GM18526 (cell line): ENCODE results near the gene NBDY.

Source experiments
- POLR2A ChIP-seq: IDR thresholded peaks from 3 replicates; pipeline ENCODE4 v1.6.1; 2011; ENCODE audit not compliant: insufficient read length; ENCODE audit errors: extremely low read depth

Gene NBDY

DNA sequence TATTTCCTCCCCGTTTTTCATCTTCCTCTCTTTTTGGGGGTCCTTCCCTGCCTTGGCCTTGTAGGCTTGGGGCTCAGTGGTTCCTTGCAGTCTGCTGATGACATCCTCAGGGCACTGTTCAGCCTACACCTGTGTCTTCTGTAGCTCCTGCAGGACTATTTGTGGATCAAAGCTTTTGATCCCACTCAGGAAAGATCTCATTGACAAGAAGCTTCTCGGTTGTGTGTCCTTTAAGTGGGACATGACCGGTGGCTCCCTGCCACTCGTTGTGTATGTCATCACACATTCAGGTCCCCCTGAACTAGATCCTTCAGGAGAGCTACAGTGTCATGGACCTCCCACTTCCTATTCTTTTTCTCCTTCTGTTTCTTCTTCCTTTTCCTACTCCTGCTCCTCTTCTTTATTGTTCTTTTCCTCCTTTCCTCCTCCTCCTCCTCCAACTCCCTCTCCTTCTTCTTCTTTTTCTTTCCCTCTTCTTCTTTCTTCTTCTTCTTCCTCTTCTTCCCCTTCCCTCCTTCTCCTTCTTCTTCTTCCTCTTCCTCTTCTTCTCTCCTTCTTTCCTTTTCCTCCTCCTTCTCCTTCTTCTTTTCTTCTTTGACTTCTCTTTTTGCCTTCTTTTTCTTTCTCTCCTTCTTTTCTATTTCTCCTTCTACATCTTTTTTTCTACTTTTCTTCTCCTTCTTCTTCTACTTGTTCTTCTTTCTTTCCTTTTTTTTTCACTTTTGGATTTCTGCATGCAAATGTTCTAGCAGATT lies 67.8 kb downstream of the NBDY start:
- no peak for TF ChIP-seq POLR2A

DNA sequence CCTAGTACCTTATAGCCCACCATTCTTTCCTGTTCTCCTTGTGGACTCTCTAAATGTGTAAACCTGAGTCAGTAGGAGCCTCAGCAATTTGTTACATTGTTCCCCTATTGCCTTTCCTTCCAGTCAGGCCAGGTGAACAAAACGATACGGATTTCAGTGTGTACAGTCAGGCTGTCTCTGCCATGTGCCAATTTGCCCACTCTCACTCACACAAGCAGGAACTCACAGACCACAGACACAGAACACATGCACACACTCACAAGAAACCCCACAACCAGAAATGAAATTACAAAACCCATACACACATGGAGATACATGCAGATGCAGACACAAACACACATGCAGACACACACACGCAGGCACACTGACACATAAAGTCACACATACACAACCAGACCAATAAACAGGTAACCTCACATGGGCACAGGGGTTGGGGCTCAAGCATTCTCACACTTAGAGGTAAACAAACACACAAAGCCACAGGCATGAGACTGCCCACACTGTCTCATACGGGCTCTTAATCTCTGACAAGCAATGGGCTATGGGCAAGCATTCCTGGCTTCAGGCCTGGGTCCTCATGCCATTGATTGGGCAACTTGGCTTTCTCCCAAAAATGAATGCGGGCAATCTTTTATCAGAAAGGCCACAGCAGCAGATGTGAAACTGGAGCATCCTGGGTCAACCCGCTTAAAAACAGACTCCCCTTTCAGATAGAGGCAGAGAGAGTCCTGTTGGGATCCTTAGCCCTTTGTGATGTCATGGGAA lies 68.7 kb downstream of the NBDY start:
- no peak for TF ChIP-seq POLR2A

- TF ChIP-seq POLR2A: no peak
Measured at GRCh38 chrX:56798339-56798711, 69.3 kb downstream of the NBDY start.

- no peak for TF ChIP-seq POLR2A
Measured at GRCh38 chrX:56798866-56799758, 70.1 kb downstream of the NBDY start.

DNA sequence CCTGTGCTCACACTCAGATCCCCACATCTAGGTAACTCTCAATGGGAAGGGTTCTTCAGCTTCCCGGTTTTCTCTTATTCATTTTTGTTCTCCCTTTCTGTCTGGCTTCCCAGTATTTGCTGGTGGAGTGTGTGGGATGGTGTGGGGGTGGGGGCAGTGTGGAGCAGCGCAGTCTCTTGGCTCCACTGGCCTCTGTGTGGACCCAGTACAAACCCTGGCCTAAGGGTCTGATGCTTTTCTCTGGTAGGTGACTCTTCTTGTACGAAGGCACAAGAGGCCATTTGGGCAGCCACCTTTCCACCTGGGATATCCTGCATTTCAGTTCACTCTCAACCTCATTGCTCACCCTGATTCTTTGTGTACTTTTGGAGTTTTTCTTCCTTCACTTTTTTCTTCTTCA lies 71.3 kb downstream of the NBDY start:
- TF ChIP-seq POLR2A: no peak

GRCh38 chrX:56800801-56801200 lies 71.8 kb downstream of the NBDY start:
- no peak for TF ChIP-seq POLR2A

DNA sequence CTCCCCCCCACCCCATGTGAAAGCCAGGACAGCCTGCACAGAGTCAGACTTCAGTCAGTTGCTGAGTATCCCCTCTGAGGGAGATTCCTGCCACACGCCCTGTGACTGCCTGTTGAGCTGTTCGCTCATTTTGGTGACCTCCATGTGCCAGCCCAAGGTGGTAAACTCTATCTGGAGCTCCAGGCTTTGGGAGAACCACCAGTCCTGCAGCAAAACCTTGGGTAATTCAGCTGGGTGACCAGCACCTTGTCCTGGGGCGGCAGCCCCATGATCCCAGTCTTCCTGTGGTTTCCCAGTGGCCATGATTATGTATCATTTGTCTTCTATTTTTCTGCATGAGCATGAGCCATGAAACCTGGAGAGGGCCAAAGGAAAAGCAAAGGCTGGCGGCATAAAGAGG lies 73.4 kb downstream of the NBDY start:
- no peak for TF ChIP-seq POLR2A

- no peak for TF ChIP-seq POLR2A
Measured at GRCh38 chrX:56802921-56803849, 74.1 kb downstream of the NBDY start.

DNA sequence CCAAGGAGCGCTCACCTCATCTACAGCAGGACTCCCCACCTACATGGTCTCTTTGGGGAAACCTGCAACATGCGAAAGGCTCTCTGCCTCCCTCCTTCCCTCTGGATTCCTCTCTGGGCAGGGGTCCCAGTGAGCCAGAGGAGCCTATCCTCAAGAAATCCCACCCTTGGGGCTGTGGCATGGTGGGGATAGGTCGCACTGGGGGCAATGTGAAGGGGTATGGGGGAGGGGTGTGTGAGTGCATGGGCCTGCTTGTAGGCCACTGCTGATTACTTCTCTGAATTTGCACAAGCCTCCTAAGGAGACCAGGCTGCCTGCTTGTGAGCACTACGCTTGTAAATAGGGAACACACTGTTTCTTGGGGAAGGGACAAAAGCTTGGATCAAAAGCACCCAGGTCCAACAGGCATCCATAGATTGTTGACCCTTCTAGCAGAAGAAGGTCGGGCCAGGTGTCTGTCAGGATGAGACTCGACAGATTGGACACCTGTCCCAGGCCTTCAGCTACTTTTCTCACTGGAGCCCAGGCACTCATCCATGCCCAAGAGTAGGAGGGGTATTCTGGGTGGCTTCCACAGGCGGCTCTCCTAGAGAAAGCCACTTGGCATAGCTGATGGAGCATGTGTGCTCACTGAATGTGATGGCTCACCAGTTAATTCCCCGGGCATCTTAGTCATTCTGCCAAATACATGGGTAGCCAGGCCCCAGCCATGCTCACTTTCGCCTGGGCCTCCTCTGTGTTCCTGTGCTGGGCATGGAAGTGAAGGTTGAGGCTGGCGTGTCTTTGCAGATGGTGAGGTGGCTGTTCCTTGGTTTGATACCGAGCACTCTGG lies 75.0 kb downstream of the NBDY start:
- no peak for TF ChIP-seq POLR2A

- TF ChIP-seq POLR2A: no peak
Measured at GRCh38 chrX:56804867-56805266, 75.8 kb downstream of the NBDY start.

- TF ChIP-seq POLR2A: no peak
Measured at GRCh38 chrX:56805399-56805798, 76.4 kb downstream of the NBDY start.

DNA sequence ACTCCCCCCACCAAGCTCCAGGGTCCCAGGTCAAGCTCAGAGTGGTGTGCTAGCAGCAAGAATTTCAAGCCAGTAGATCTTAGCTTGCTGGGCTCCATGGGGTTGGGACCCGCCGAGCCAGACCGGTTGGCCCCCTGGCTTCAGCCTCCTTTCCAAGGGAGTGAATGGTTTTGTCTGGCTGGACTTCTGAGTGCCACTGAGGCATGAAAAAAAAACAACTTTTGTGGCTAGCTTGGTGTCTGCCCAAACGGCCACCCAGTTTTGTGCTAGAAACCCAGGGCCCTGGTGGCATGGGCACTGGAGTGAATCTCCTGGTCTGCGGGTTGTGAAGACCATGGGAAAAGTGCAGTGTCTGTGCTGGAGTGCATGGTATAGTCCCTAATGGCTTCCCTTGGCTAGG lies 82.6 kb downstream of the NBDY start:
- TF ChIP-seq POLR2A: no peak

- no peak for TF ChIP-seq POLR2A
Measured at GRCh38 chrX:56812515-56813105, 83.6 kb downstream of the NBDY start.
